ENCODE results near the gene CSMD2. TPM values are rescaled to one million over a fixed set of nuclear protein-coding genes. Genes with fewer than 3 reads are reported as not detected.

Gene CSMD2
- total RNA-seq, 1 experiment from 2014 or later = 0.22 TPM

DNA sequence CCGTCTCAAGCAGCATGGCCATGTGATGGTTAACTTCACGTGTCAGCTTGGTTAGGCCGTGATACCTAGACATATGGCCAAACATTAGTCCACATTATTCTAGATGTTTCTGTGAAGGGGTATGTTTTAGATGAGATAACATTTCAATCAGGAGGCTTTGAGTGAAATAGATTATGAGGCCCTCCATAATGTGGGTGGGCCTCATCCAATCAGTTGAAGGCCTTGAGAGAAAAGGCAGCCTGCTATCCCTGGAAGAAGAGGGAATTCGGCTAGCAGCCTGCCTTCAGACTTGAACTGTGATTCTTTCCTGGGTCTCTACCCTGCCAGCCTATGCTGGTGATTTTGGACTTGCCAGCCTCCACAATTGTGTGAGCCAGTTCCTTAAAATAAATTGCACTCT lies 602.5 kb downstream of the CSMD2 start:
- TF ChIP-seq, protein P1, sequence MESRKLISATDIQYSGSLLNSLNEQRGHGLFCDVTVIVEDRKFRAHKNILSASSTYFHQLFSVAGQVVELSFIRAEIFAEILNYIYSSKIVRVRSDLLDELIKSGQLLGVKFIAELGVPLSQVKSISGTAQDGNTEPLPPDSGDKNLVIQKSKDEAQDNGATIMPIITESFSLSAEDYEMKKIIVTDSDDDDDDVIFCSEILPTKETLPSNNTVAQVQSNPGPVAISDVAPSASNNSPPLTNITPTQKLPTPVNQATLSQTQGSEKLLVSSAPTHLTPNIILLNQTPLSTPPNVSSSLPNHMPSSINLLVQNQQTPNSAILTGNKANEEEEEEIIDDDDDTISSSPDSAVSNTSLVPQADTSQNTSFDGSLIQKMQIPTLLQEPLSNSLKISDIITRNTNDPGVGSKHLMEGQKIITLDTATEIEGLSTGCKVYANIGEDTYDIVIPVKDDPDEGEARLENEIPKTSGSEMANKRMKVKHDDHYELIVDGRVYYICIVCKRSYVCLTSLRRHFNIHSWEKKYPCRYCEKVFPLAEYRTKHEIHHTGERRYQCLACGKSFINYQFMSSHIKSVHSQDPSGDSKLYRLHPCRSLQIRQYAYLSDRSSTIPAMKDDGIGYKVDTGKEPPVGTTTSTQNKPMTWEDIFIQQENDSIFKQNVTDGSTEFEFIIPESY (IDR thresholded peaks at IDR 0.05; ENCODE audit: extremely low read depth, insufficient replicate concordance, low read length) = no peak
- no peak for TF ChIP-seq POLR2A (IDR thresholded peaks at IDR 0.05; ENCODE audit: borderline replicate concordance, extremely low read depth, insufficient read depth, insufficient read length)
- no peak for TF ChIP-seq RAD21 (IDR thresholded peaks at IDR 0.05; ENCODE audit: low read depth)
- TF ChIP-seq CEBPB (IDR thresholded peaks at IDR 0.05; ENCODE audit: low read depth) = no peak
- TF ChIP-seq EZH2phosphoT487 (IDR thresholded peaks at IDR 0.05; ENCODE audit: borderline replicate concordance) = no peak
- TF ChIP-seq SRF (IDR thresholded peaks at IDR 0.05; ENCODE audit: low read depth) = no peak
- TF ChIP-seq, protein P2, sequence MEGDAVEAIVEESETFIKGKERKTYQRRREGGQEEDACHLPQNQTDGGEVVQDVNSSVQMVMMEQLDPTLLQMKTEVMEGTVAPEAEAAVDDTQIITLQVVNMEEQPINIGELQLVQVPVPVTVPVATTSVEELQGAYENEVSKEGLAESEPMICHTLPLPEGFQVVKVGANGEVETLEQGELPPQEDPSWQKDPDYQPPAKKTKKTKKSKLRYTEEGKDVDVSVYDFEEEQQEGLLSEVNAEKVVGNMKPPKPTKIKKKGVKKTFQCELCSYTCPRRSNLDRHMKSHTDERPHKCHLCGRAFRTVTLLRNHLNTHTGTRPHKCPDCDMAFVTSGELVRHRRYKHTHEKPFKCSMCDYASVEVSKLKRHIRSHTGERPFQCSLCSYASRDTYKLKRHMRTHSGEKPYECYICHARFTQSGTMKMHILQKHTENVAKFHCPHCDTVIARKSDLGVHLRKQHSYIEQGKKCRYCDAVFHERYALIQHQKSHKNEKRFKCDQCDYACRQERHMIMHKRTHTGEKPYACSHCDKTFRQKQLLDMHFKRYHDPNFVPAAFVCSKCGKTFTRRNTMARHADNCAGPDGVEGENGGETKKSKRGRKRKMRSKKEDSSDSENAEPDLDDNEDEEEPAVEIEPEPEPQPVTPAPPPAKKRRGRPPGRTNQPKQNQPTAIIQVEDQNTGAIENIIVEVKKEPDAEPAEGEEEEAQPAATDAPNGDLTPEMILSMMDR (IDR thresholded peaks at IDR 0.05 in 2 of 3, conservative IDR thresholded peaks at IDR 0.05 in 1 of 3; ENCODE audit: borderline replicate concordance in 1 of 3, insufficient read depth in 1 of 3, low read depth in 2 of 3, low read length in 2 of 3) = no peak
- TF ChIP-seq, protein P3, sequence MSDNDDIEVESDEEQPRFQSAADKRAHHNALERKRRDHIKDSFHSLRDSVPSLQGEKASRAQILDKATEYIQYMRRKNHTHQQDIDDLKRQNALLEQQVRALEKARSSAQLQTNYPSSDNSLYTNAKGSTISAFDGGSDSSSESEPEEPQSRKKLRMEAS (IDR thresholded peaks at IDR 0.05) = no peak
- TF ChIP-seq, protein P4, sequence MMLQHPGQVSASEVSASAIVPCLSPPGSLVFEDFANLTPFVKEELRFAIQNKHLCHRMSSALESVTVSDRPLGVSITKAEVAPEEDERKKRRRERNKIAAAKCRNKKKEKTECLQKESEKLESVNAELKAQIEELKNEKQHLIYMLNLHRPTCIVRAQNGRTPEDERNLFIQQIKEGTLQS (IDR thresholded peaks at IDR 0.05) = no peak
- TF ChIP-seq POLR2AphosphoS5 (IDR thresholded peaks at IDR 0.05; ENCODE audit: low read depth, low read length) = no peak
- no peak for TF ChIP-seq SP1 (IDR thresholded peaks at IDR 0.05; ENCODE audit: low read depth)
- TF ChIP-seq FOSL1 (IDR thresholded peaks at IDR 0.05; ENCODE audit: low read depth) = no peak
- TF ChIP-seq ELF1 (IDR thresholded peaks at IDR 0.05; ENCODE audit: borderline replicate concordance, low read depth) = no peak
- TF ChIP-seq, protein P5, sequence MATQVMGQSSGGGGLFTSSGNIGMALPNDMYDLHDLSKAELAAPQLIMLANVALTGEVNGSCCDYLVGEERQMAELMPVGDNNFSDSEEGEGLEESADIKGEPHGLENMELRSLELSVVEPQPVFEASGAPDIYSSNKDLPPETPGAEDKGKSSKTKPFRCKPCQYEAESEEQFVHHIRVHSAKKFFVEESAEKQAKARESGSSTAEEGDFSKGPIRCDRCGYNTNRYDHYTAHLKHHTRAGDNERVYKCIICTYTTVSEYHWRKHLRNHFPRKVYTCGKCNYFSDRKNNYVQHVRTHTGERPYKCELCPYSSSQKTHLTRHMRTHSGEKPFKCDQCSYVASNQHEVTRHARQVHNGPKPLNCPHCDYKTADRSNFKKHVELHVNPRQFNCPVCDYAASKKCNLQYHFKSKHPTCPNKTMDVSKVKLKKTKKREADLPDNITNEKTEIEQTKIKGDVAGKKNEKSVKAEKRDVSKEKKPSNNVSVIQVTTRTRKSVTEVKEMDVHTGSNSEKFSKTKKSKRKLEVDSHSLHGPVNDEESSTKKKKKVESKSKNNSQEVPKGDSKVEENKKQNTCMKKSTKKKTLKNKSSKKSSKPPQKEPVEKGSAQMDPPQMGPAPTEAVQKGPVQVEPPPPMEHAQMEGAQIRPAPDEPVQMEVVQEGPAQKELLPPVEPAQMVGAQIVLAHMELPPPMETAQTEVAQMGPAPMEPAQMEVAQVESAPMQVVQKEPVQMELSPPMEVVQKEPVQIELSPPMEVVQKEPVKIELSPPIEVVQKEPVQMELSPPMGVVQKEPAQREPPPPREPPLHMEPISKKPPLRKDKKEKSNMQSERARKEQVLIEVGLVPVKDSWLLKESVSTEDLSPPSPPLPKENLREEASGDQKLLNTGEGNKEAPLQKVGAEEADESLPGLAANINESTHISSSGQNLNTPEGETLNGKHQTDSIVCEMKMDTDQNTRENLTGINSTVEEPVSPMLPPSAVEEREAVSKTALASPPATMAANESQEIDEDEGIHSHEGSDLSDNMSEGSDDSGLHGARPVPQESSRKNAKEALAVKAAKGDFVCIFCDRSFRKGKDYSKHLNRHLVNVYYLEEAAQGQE (IDR thresholded peaks at IDR 0.05; ENCODE audit: low read depth) = no peak
- ATAC-seq (no peak), DNase-seq (ENCODE audit: low read depth, low spot score) (no peak)
- intact Hi-C loops (cut with micrococcal nuclease) = no loop called here
- no peak overlapping the region for H3K9ac ChIP-seq (ENCODE audit: low read length)
- H3K9me2 ChIP-seq (ENCODE audit: insufficient read depth) = no peaks in the 10 kb centered on the region
- peaks cover 0 to 7% of the 10 kb centered on the region in 2 experiments; a peak in 2 of 4 replicates for H3K4me1 ChIP-seq (ENCODE audit: control insufficient read depth in 1 of 2, insufficient read depth in 2 of 2, low read length in 2 of 2)
- BruUV-seq (replicated peaks) = no TSS peak
- H3K4me2 ChIP-seq (ENCODE audit: low read length) = no peak overlapping the region
- RAD21 ChIA-PET (ENCODE audit: low non-redundant PET in 1 of 2, low total read pairs in 2 of 2, uncharacterized antibody in 2 of 2, unreplicated experiment in 2 of 2) = no interaction called here
- no peaks in the 10 kb centered on the region for H3K79me2 ChIP-seq (ENCODE audit: insufficient read depth, low read length)
- no peaks in the 10 kb centered on the region for H4K20me1 ChIP-seq (ENCODE audit: insufficient read depth)
- no peak overlapping the region for H2AFZ ChIP-seq (ENCODE audit: low read depth, low read length, poor library complexity, severe bottlenecking)
- POLR2A ChIA-PET = no interaction called here
- CTCF ChIA-PET = no interaction called here
- no peak overlapping the region for H3K4me3 ChIP-seq (replicated peaks in 1 of 2; ENCODE audit: low read depth in 1 of 2, low read length in 2 of 2)
- H3K27me3 ChIP-seq (ENCODE audit: insufficient read depth, low read length) = no peaks in the 10 kb centered on the region
- H3K27ac ChIP-seq (ENCODE audit: low read depth, low read length) = no peak overlapping the region
- H3K36me3 ChIP-seq (ENCODE audit: control insufficient read depth in 1 of 2, insufficient read depth in 2 of 2, low read length in 2 of 2) = no peaks in the 10 kb centered on the region
- H3K9me3 ChIP-seq (ENCODE audit: control insufficient read depth in 1 of 2, insufficient read depth in 1 of 2, low read depth in 1 of 2, low read length in 2 of 2) = no peaks in the 10 kb centered on the region
